H1 (cell line): Measurements from ENCODE around the gene KIAA0319L. TPM values are rescaled to one million over a fixed set of nuclear protein-coding genes. Genes with fewer than 3 reads are reported as not detected.

Experiments used
- CTCF ChIA-PET: fragments of 300-600 bp; sonication (Branson Sonifier 250); formaldehyde crosslinking; loops from one replicate; lab custom pipeline; 2021; ENCODE audit not compliant: partially characterized antibody; lab: Charles Lee
- POLR2A ChIA-PET: fragments of 300-600 bp; sonication (Branson Sonifier 250); formaldehyde crosslinking; loops from one replicate; lab custom pipeline; 2021; ENCODE audit warnings: inconsistent platforms; ENCODE audit not compliant: partially characterized antibody; lab: Charles Lee
- DNase-seq, 2 experiments: peaks; one replicate each; pipeline versions ENCODE4 v3.0.0 to v3.0.0-alpha.2; 2010 to 2022; ENCODE audit warnings: low spot score in 2 of 2, low read depth in 1 of 2, mixed read lengths in 1 of 2
- FAIRE-seq: peaks from 2 replicates; lab custom pipeline; 2011; peaks lifted over from hg19 to GRCh38; lab: Jason Lieb, UNC
- H2AFZ ChIP-seq: 2 replicates; pipeline ENCODE4 v1.8.1; 2012; ENCODE audit warnings: low read length, inconsistent platforms
- H2AK5ac ChIP-seq: 2 replicates; pipeline ENCODE4 v1.6.1; 2013; ENCODE audit warnings: low read depth, low read length
- H2BK120ac ChIP-seq: replicated peaks from 2 replicates; pipeline ENCODE3; 2013; ENCODE audit warnings: low read depth, low read length, inconsistent platforms
- H2BK12ac ChIP-seq: 2 replicates; pipeline ENCODE4 v1.6.1; 2013; ENCODE audit warnings: low read depth, low read length
- H2BK15ac ChIP-seq: 2 replicates; pipeline ENCODE4 v1.6.1; 2013; ENCODE audit warnings: low read length
- H2BK20ac ChIP-seq: 2 replicates; pipeline ENCODE4 v1.6.1; 2013; ENCODE audit warnings: low read length
- H2BK5ac ChIP-seq: 2 replicates; pipeline ENCODE4 v1.6.1; 2013; ENCODE audit warnings: low read depth, low read length
- H3K14ac ChIP-seq: 2 replicates; pipeline ENCODE4 v1.6.1; 2013; ENCODE audit warnings: inconsistent platforms; ENCODE audit not compliant: insufficient read length
- H3K18ac ChIP-seq: 2 replicates; pipeline ENCODE4 v1.6.1; 2013; ENCODE audit warnings: low read length; ENCODE audit errors: extremely low read depth
- H3K23ac ChIP-seq: 2 replicates; pipeline ENCODE4 v1.6.1; 2013; ENCODE audit warnings: inconsistent platforms; ENCODE audit not compliant: insufficient read length
- H3K23me2 ChIP-seq: 2 replicates; pipeline ENCODE4 v1.6.1; 2013; ENCODE audit warnings: low read depth, low read length
- H3K27ac ChIP-seq: 2 replicates; pipeline ENCODE4 v1.6.1; 2011; ENCODE audit warnings: low read depth, low read length, inconsistent platforms
- H3K27me3 ChIP-seq, 4 experiments: replicated peaks in 1 of 4; 1 replicate in 1 of 4; 2 replicates in 3 of 4; pipeline versions ENCODE4 v1.6.1 to v1.8.1; 2011 to 2013; ENCODE audit warnings: low read length in 3 of 4, mild to moderate bottlenecking in 3 of 4, inconsistent platforms in 2 of 4, mixed read lengths in 2 of 4, moderate library complexity in 1 of 4; ENCODE audit not compliant: control insufficient read depth in 3 of 4, insufficient read depth in 3 of 4; ENCODE audit errors: extremely low read depth in 1 of 4
- H3K36me3 ChIP-seq, 4 experiments: 2 replicates each; pipeline versions ENCODE4 v1.6.1 to v1.8.1; 2011 to 2013; ENCODE audit warnings: mild to moderate bottlenecking in 4 of 4, low read length in 3 of 4, moderate library complexity in 2 of 4, control low read depth in 1 of 4, inconsistent platforms in 1 of 4; ENCODE audit not compliant: insufficient read depth in 4 of 4, control insufficient read depth in 2 of 4
- H3K4ac ChIP-seq: replicated peaks from 2 replicates; pipeline ENCODE3; 2013; ENCODE audit warnings: low read length, low read depth, mixed read lengths, inconsistent platforms; ENCODE audit not compliant: insufficient read length
- H3K4me1 ChIP-seq, 4 experiments: replicated peaks in 1 of 4; 1 replicate in 1 of 4; 2 replicates in 3 of 4; pipeline versions ENCODE4 v1.6.1 to v1.8.1; 2011 to 2013; ENCODE audit warnings: low read length in 3 of 4, inconsistent platforms in 2 of 4, mixed read lengths in 1 of 4; ENCODE audit not compliant: insufficient read depth in 4 of 4, control insufficient read depth in 3 of 4
- H3K4me2 ChIP-seq, 2 experiments: 2 replicates each; pipeline versions ENCODE4 v1.6.1 to v1.8.1; 2011 to 2013; ENCODE audit warnings: low read depth in 2 of 2, low read length in 2 of 2, control low read depth in 1 of 2, inconsistent platforms in 1 of 2, mild to moderate bottlenecking in 1 of 2; ENCODE audit not compliant: insufficient read depth in 1 of 2
- H3K4me3 ChIP-seq, 4 experiments: fragments of 200-600, 300-600 bp in 1 of 4; sonication (generic), shearing (Covaris generic), sonication (Bioruptor Twin) in 1 of 4; 2 replicates each; pipeline versions ENCODE4 v1.5.1 to v1.8.1; 2011 to 2016; ENCODE audit warnings: low read length in 4 of 4, low read depth in 3 of 4, control low read depth in 2 of 4, inconsistent platforms in 2 of 4, mild to moderate bottlenecking in 2 of 4, mixed read lengths in 1 of 4, moderate library complexity in 1 of 4; ENCODE audit not compliant: insufficient read depth in 2 of 4; ENCODE audit errors: extremely low read depth in 1 of 4
- H3K56ac ChIP-seq: replicated peaks from 2 replicates; pipeline ENCODE3; 2013; ENCODE audit warnings: low read depth, mild to moderate bottlenecking, mixed read lengths, low read length, inconsistent platforms; ENCODE audit not compliant: insufficient read length
- H3K79me1 ChIP-seq: 2 replicates; pipeline ENCODE4 v1.6.1; 2013; ENCODE audit warnings: low read depth, low read length, control low read depth
- H3K79me2 ChIP-seq, 2 experiments: 2 replicates each; pipeline versions ENCODE4 v1.6.1 to v1.8.1; 2012 to 2013; ENCODE audit warnings: low read length in 2 of 2, mild to moderate bottlenecking in 2 of 2, inconsistent platforms in 1 of 2; ENCODE audit not compliant: insufficient read depth in 2 of 2, control insufficient read depth in 1 of 2
- H3K9ac ChIP-seq, 4 experiments: replicated peaks in 1 of 4; 1 replicate in 1 of 4; 2 replicates in 3 of 4; pipeline versions ENCODE4 v1.6.1 to v1.8.1; 2011 to 2013; ENCODE audit warnings: low read depth in 3 of 4, low read length in 3 of 4, control low read depth in 2 of 4, mild to moderate bottlenecking in 2 of 4, moderate library complexity in 2 of 4, inconsistent platforms in 1 of 4; ENCODE audit errors: extremely low read depth in 1 of 4
- H3K9me3 ChIP-seq, 2 experiments: 2 replicates each; pipeline versions ENCODE4 v1.6.1 to v1.8.1; 2012 to 2013; ENCODE audit warnings: mild to moderate bottlenecking in 2 of 2, moderate library complexity in 2 of 2, control low read depth in 1 of 2, inconsistent platforms in 1 of 2, low read depth in 1 of 2, low read length in 1 of 2, mixed read lengths in 1 of 2; ENCODE audit not compliant: insufficient read depth in 2 of 2
- H4K20me1 ChIP-seq, 2 experiments: replicated peaks in 1 of 2; 2 replicates each; pipeline versions ENCODE3 to v1.8.1; 2011 to 2013; ENCODE audit warnings: inconsistent platforms in 2 of 2, low read length in 2 of 2, mild to moderate bottlenecking in 1 of 2; ENCODE audit not compliant: insufficient read depth in 2 of 2, control insufficient read depth in 1 of 2
- H4K5ac ChIP-seq: 2 replicates; pipeline ENCODE4 v1.6.1; 2013; ENCODE audit warnings: low read length, low read depth, mixed read lengths, inconsistent platforms; ENCODE audit not compliant: insufficient read length
- H4K8ac ChIP-seq: 2 replicates; pipeline ENCODE4 v1.8.0; 2013; ENCODE audit warnings: mild to moderate bottlenecking, moderate library complexity, low read length, inconsistent platforms; ENCODE audit not compliant: insufficient read depth; ENCODE audit errors: extremely low read depth
- H4K91ac ChIP-seq: replicated peaks from 2 replicates; pipeline ENCODE3; 2013; ENCODE audit warnings: low read length, mixed read lengths, inconsistent platforms; ENCODE audit not compliant: insufficient read length
- ASH2L ChIP-seq: fragments of 200-600, 300-600 bp; sonication (generic); IDR thresholded peaks from one replicate; pipeline ENCODE4 v1.7.1; 2017; ENCODE audit warnings: low read length
- JUND ChIP-seq: IDR thresholded peaks from 2 replicates; pipeline ENCODE4 v1.6.1; 2011; ENCODE audit warnings: mild to moderate bottlenecking, improper control_type of control experiment, low read length
- MAX ChIP-seq: IDR thresholded peaks from 2 replicates; pipeline ENCODE4 v1.6.1; 2012; ENCODE audit warnings: inconsistent platforms
- POLR2AphosphoS5 ChIP-seq: IDR thresholded peaks from 2 replicates; pipeline ENCODE4 v1.6.1; 2011; ENCODE audit warnings: low read depth, low read length
- RAD21 ChIP-seq, 2 experiments: IDR thresholded peaks in 1 of 2; conservative IDR thresholded peaks in 1 of 2; 2 replicates each; pipeline ENCODE4 v1.6.1; 2011; ENCODE audit warnings: low read depth in 2 of 2, low read length in 2 of 2, improper control_type of control experiment in 1 of 2, inconsistent platforms in 1 of 2, mild to moderate bottlenecking in 1 of 2, moderate library complexity in 1 of 2
- USF2 ChIP-seq: IDR thresholded peaks from 2 replicates; pipeline ENCODE4 v1.6.1; 2011; ENCODE audit warnings: low read length, improper control_type of control experiment
- WGBS, 2 experiments: shearing (Covaris generic) in 1 of 2; methylation state at CpG; one replicate each; pipeline versions ENCODE4 v1.1.6 to v1.1.7; 2013 to 2015; ENCODE audit warnings: low lambda C conversion rate in 2 of 2, mixed read lengths in 2 of 2, inconsistent platforms in 1 of 2, low coverage in 1 of 2, missing lambda C conversion rate in 1 of 2; ENCODE audit not compliant: insufficient replicate concordance in 2 of 2, insufficient coverage in 1 of 2, insufficient read length in 1 of 2; ENCODE audit errors: extremely low coverage in 1 of 2, missing lambda C conversion rate in 1 of 2; 5-methylcytosine and 5-hydroxymethylcytosine counted together
- polyA plus RNA-seq, 7 experiments: library from polyadenylated mRNA; depleted of rRNA in 3 of 7; stranded (reverse) in 5 of 7; unstranded in 2 of 7; fragments of >200 nt in 5 of 7; fragments of 200-250 nt in 2 of 7; gene quantifications; 1 replicate in 5 of 7; 2 replicates in 1 of 7; 4 replicates in 1 of 7; pipeline versions ENCODE4 v1.2.1 to v1.2.3, GENCODE V29; 2011 to 2013; ENCODE audit warnings: missing spikeins in 2 of 7, mixed read lengths in 2 of 7
- total RNA-seq: library from RNA; stranded (reverse); fragmentation: NEBNext Ultra II Directional; extraction: Animal tissue kit (Norgen Biotek cat#: 25700); gene quantifications from 2 replicates; pipeline ENCODE4 v1.2.1, GENCODE V29; 2021

KIAA0319L gene
- total and polyA plus RNA-seq, 2 of the 8 experiments (the other 6 are each of a cell fraction or from before 2014, with no cell fraction given), result 40.1 to 55.7 TPM

DNA sequence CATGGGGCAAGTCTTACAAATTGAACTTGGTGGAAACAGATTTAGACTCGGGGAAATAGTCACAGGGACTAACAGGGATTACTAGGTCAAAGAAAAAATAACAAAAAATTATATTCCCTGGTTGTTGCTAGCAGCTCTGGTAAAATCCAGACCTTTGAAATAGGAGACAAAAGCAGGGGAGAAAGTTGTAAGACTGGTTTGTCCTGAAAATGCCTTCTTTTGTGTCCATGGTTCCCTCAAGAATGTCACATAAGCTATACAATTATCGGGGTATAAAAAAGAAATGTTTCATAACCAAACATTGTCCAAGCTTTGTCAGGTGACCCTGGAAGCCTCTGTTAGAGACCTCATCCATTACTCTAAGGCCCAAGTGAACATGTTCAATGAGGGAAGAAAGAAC is 33.1 kb downstream of the KIAA0319L start:
- Histone ChIP-seq H4K8ac (no peak overlapping the region), H2BK120ac (no peak overlapping the region), H3K36me3 (no peaks in the 10 kb centered on the region), H2BK12ac (no peak overlapping the region), H3K18ac (no peak overlapping the region), H4K91ac (no peak overlapping the region), H3K56ac (no peak overlapping the region), H3K9me3 (no peaks in the 10 kb centered on the region), H2AK5ac (no peak overlapping the region), H3K4me2 (peak overlapping the region; percentile 15 to 34; a peak in 2 of 4 replicates), H3K27ac (no peak overlapping the region), H4K5ac (no peak overlapping the region), H2BK5ac (no peak overlapping the region), H3K23ac (no peak overlapping the region), H3K27me3 (no peaks in the 10 kb centered on the region), H2BK20ac (no peak overlapping the region), H3K23me2 (no peaks in the 10 kb centered on the region), H2BK15ac (no peak overlapping the region), H2AFZ (no peak overlapping the region), H3K79me1 (0 out of 2 replicates have a peak, but pooled peaks cover 2% of the 10 kb centered on the region), H3K4me3 (peak overlapping the region in 1 of 4 experiments; percentile 20; a peak in 1 of 8 replicates), H3K14ac (no peak overlapping the region), H3K4ac (no peak overlapping the region), H3K9ac (no peak overlapping the region), H3K4me1 (peaks cover 0 to 9% (median 0%) of the 10 kb centered on the region in 4 experiments; a peak in 1 of 7 replicates), H4K20me1 (no peaks in the 10 kb centered on the region), H3K79me2 (no peaks in the 10 kb centered on the region; a peak in 1 of 4 replicates)
- ChIA-PET POLR2A (interaction anchor here (0.6 to 2.0 kb wide), 6 partner anchors 9 to 321 kb away, joined by 3 to 5 read pairs (median 3); partner anchors contain the start of gene KIAA0319L), CTCF (interaction anchor here (0.9 to 1.3 kb wide), 2 partner anchors 18 to 41 kb away, joined by 4 read pairs; no protein-coding TSS in a partner anchor)
- FAIRE-seq (no peak), DNase-seq (no peak)
- 90% methylated on average over 2 of the region's 2 CpGs; no CpG with 5 or more reads in 1 of the 2 experiments for WGBS, 2 experiments
- TF ChIP-seq ASH2L, result no peak
- no peak for TF ChIP-seq JUND
- no peak for TF ChIP-seq MAX
- no peak for TF ChIP-seq POLR2AphosphoS5
- no peak for TF ChIP-seq RAD21 (IDR thresholded peaks at IDR 0.05 in 1 of 2, conservative IDR thresholded peaks at IDR 0.05 in 1 of 2; ENCODE audit: low read depth in 2 of 2, low read length in 2 of 2)
- TF ChIP-seq USF2, result no peak
